ENCODE data around the gene KRT6B.

DNA sequence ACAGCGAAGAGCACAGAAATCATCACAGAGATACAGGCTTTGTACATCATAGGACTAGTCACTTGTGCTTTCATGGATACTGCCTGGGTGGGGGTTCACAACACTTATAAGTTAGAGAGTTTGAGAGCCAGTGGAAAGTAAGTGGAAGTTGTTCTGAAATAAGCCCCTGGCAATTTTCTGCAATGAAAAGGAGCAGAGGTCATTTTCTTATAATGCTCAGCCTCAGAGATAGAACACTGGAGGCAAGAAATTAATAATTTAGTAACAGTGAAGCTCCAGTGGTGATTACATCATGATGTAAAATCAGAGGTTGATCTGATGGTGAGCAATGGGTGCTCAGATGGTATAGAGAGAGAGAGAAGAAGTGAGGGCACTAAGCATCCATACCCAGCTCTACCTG is 35.3 kb upstream of the KRT6B start:
- TF ChIP-seq, protein P1, sequence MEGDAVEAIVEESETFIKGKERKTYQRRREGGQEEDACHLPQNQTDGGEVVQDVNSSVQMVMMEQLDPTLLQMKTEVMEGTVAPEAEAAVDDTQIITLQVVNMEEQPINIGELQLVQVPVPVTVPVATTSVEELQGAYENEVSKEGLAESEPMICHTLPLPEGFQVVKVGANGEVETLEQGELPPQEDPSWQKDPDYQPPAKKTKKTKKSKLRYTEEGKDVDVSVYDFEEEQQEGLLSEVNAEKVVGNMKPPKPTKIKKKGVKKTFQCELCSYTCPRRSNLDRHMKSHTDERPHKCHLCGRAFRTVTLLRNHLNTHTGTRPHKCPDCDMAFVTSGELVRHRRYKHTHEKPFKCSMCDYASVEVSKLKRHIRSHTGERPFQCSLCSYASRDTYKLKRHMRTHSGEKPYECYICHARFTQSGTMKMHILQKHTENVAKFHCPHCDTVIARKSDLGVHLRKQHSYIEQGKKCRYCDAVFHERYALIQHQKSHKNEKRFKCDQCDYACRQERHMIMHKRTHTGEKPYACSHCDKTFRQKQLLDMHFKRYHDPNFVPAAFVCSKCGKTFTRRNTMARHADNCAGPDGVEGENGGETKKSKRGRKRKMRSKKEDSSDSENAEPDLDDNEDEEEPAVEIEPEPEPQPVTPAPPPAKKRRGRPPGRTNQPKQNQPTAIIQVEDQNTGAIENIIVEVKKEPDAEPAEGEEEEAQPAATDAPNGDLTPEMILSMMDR (IDR thresholded peaks at IDR 0.05) = no peak
- TF ChIP-seq POLR2A (IDR thresholded peaks at IDR 0.05) = no peak

All from Peyer's patch (tissue), 4 donors.